Dedifferentiated amniotic fluid mesenchymal stem cell (primary cell): Measurements from ENCODE around the gene CKS1B.

Experiments used
- DNase-seq: peaks from one replicate; pipeline ENCODE4 v3.0.0-alpha.2; 2016; ENCODE audit errors: extremely low spot score

The CKS1B gene

DNA sequence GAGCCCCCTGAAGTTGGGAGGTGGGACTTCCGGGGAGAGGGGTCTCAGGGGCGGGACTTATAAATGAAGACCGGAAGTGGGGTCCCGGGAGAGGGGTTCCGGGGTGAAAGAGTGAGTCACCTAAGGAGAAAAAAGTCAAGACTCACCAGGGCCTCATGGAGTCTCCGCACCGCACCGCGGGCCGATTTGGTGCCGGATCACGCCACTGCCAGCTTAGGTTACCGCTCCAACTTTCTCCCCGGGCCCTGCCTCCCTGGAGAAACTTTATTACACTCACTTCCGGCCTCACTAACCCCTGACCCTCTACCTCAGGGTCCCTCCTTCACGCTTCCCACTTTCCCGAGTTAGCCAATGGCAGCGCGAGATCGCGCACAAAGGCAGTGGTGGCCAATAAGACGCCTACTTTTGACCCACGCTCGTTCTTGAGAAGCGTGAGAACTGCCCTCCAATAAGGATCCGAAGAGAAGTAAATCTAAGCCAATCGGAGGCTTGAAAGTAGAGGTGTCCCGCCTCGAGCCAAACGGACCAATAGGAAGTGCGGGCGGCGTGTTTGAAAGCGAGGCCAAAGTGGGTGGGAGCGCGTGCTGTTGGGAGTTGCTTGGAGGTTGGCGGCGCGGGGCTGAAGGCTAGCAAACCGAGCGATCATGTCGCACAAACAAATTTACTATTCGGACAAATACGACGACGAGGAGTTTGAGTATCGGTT, at the start of gene CKS1B:
CKS1B (plus strand) TSS at position 580 of the 706 bp plus-strand sequence; CDS start at position 645, 65 bp downstream.
- peak; percentile 100 for DNase-seq

DNA sequence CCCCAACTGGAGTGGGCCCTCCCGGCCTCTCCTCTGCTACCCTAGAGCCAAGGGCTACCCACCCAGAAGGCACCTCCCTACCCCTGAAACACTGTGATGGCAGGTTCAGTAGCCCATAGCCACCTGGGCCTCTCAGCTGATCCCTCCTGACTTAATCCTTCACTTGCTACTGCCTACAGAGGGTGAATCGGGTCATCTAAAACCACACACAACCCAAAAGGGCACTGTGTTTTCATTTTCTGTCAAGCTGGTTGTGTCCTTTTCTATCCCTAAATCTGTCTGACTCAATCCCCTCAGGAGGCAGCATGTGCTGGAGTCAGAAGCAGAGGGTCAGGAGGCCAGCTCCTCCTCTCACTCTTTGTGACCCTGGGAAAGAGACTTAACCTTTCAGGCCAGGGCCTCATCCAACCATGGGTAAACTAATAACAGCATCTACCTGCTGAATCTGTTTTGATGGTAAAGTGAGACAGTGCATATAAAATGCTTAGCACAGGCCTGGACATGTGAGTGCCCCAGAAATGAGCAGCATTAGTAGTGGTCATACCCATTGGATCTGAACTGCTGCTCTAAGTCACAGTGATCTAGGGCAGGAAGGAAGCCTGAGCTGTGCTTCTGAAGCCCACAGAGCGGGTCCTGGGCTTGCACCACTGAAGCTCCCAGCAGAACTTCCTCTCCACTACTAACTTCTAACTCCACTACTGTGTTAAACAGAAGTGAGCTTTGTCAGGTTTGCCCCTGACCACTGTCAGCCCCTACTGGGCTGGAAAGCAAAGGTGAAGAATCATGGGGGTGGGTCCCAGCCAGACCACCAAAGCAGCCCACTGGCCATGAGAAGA, 48.9 kb upstream of the CKS1B start:
- no peak for DNase-seq

DNA sequence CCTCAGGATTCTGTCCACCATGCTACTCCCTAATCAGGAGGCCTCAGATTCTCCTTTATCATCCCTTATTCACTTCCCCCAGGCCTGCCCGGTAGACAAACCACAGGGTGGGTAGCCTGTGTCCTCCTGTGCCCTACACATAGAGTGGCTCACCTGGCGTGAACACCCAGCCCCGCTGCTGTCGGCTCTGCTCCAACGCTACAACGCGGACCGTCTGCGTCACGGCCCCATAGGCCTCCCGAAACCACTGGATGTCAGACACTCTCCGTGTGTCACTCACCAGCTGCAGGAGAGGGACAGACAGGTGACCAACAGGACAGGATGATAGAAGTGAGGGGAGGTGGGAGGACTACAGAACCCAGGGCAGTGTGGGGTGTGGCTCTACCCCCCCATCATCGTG, 48.3 kb upstream of the CKS1B start:
- no peak for DNase-seq

DNA sequence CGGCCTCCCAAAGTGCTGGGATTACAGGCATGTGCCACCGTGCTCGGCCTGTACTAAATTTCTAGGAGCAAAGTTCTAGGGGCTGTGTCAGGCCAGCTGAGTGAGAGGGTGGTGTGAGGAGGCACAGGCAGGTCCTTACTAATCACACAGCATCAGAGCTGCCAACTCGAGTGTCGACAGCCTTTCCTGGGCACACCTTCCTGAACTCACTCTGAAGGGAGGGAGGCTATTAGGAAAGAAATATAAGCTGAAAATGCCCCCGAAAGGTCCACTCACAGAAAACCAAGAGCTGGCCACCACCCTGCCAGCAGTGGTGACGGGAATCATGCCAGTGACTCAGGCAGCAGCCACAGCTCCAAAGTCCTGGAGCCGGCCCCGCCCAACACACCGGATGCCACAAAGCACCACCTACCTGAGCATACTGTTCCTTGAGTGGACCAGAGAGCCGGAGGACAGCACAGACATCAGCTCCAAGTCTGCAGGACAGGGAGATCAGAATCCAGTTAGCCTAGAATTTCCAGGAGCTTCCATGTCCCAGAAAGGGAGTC, 42.5 kb upstream of the CKS1B start:
- DNase-seq: no peak

DNA sequence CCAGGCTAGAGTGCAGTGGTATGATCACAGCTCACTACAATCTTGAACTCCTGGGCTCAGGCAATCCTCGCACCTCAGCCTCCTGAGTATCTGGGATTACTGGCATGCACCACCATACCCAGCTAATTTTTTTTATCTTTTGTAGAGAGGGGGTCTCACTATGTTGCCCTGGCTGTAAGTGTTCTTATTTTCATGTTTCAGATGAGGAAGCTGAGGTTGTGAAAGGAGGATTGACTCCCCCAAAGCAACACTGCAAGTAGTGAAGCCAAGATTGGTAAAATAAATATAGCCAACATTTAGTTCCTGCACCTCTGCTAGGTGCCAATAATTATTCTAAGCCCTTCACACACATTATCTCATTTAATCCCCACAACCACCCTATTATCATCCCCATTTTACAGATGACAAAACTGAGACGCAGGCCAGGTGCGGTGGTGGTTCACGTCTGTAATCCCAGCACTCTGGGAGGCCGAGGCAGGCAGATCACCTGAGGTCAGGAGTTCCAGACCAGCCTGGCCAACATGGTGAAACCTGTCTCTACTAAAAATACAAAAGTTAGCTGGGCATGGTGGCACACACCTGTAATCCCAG, 40.0 kb upstream of the CKS1B start:
- DNase-seq: no peak

DNA sequence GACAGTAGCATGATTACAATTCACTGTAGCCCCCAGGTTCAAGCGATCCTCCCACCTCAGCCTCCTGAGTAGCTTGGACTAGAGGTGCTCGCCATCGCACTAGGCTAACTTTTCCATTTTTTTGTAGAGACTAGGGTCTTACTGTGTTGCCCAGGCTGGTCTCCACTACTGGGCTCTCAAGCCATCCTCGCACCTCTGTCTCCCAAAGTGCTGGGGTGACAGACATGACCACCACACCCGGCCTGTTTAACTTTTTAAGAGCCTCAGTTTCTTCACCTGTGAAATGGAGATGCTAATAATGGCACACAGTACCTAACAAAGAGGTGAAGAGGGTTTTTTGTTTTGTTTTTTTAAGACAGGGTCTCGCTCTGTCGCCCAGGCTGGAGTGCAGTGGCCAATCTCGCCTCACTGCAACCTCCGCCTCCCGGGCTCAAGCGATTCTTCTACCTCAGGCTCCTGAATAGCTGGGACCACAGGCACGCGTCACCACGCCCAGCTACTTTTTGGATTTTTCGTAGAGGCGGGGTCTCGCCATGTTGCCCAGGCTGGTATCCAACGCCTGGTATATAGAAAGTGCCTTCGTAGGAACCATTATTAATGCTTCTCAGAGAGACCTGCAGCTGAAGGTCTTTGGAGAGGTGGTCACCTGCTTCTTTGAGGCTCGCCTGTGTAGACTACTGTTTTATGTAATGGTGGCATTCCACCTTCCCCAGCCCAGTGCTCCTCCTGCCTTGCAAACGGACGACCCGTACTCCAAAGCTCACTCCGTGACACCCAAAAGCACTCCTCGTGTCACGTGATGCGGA, 38.5 kb upstream of the CKS1B start:
- DNase-seq: no peak

DNA sequence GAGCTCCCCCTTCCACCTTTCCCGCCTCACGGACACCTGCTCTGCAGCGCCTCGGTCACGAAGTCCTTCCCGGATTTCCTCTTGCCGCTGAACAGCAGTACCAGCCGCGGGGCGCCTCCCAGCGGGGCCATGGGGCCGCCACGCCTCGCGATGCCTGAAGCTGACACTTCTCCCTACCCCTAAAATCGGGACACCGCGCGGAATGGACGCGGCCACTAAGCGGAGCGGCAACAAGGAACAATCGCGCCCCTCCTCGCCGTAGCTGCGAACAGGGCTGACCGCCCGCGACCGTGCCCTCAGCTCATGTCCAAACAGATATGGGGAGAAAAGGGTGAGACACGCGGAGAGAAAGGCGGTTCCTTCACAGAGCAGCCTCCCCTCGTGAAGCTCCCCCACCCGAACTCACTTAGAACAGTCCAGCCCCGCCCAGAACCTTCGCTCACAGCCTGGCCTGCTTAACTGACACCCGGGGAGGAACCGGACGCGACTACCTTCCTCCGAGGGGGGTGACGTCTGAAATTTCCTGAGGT, 37.9 kb upstream of the CKS1B start, which contains the start of gene PMVK:
PMVK (minus strand) TSS at position 165 of the 530 bp plus-strand sequence; CDS start at position 131, 34 bp downstream.
- peak; percentile 95 for DNase-seq

DNA sequence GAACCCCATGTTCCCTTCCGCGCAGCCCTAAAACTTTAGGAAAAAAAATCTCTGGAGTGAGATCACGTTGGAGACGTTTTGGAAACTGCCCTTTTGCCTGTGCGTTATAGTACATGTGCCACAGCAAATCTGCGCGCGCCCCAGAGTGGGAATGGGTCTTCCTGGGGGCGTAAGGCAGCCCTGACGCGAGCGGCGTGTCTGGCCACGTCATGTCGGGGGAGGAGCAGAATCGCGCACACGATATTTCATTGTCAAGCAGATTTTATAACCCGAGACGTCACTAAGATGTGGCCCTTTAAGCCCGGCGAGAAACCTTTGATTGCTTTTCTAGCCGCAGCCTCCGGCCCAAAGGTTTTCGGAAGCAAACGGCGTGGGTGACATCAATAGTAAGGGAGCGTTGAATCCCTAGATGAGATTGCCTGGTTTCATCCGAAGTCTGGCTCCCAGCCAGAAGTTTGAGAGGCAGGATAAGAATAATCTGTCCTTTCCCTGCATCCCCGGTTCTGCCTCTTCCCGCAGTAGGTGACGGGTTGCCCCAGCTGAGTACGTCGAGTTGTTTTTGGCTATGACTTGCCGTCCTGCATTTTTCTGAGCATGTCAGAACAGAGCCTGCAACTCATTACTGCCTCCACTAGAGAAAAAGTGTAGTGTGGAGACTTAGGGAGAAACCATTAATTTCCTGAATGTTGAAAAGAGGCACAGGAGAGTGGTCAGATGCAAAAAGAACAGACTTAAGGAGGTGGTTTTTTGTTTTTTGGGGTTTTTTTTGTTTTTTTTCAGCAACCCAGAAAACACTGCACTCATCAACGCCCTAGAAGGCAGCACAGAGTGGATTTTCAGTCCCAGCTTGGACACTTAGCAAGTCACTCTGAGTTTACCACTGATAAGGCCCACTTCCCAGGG, 37.1 kb upstream of the CKS1B start:
- peak; percentile 95 for DNase-seq

DNA sequence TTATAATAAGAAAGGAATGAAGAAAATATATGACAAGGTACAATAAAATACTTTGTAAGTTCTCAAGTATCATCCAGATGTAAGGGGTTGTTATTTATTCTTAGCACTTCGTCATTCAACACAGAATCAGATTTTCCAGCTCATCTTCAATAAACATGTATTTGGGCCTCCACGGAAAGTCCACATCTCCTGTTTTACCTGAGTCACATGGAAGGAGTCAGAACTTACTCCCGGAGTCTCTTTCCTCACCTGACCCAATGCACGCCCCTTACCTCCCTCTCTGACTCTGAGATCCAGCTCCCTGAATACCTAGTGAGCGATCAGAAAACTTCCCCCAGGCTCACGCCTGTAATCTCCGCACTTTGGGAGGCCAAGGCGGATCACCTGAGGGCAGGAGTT, 36.5 kb upstream of the CKS1B start:
- DNase-seq: no peak

DNA sequence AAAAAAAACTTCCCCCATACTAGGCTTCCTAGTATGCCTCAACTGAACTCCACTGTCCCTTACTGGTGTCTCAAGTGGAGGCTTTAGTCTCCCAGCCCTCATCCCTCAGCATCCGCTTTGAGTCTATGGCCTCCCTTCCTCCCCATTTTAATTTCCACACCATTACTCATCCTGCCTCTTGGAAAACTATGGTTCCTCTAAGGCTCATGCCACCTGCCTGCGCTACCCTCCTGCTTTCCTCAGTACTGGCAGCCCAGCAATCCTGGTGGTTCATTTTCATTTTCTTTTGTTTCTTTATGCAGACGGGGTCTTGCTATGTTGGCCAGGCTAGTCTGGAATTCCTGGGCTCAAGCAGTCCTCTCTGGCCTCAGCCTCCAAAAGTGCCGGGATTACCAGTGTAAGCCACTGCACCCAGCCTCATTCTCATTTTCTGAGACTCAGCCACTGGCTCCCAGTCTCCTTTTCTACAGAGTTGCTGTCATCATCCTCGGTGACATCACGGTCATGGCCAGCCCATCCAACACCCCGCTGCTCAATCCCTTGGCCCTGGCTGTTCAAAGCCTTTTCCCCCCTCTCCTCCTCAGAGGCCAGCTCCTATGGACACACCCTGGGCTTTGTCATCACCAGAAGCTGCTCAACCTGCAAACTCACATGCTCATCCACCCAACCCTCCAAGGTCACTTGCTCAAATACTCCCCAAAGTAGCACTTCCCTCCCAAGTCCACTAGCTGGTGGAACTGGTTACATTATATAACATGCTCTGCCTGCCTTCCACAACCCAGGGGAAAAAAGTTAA, 35.7 kb upstream of the CKS1B start:
- no peak for DNase-seq

DNA sequence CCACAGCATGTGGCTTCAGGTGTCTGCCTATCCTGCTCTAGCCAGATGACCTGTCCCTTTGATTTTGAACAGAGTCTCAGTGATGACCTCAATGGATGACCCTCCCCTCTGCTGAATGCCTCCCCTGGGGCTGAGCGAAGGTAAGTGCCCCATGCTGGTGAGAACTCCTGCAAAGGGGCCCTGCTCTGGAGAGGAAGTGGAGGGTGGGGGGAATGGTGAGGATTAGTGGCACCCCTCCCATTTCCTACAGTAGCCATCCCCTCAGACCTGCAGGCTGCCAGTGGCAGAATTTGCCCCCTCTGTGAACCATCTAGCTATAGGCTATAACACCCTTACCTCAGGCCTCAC, 34.3 kb upstream of the CKS1B start:
- DNase-seq: no peak

DNA sequence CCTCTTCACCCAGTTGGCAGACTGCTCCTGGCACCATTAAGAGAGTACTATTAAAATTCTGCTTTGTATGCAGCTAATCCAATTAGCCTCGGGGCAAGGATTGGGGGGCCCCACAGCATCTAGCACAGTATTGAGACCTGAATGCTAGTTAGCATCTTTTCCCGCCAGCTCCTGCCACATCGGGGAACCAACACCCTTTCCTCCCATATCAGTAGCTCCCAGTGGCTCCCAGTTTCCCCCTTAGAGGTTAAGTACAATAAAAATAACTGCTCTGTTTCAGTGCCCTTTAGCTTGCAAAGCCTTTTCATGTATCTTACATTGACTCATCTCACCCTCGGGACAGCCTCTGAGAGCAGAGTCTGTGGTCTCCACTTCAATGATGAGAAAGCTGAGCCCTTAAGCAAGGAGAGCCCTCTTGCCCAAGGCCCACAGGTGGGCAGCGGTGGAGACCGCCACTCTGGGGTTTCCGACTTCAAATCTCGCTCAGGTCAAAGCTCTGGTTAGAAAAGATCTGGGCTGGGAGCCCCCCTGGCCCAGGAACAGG, 33.8 kb upstream of the CKS1B start:
- DNase-seq: no peak

DNA sequence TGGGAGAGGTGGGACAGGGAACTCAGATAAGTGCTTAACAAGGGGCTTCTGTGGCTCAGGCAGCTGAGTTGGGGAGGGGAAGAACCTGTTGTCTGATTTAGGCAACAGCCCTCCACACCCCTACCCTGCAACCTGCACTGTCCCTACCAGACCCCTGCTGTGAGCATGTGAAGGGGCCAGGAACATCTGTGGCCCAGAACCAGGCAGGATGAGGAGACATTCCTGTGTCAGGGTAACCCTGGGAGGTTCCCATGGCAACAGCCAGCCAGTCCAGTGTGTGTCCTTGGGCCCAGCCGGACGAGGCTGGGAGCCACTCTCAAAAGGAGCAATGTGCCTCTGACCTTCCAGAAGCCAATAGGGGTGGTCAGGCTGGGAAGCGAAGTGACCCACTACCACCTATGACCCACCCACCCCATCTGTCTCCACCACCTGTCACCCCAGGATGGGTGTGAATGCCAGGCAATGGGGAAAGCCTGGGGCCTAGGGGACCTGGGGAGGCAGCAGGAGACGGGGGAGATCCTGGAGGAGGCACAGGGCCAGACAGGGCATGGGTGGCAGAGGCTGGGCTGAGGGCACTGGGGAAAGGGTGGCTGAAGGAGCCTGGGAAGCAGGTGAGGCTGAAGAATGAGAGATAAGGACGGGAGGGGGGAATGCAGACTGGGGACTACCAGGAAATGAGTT, 33.0 kb upstream of the CKS1B start:
- DNase-seq: no peak

DNA sequence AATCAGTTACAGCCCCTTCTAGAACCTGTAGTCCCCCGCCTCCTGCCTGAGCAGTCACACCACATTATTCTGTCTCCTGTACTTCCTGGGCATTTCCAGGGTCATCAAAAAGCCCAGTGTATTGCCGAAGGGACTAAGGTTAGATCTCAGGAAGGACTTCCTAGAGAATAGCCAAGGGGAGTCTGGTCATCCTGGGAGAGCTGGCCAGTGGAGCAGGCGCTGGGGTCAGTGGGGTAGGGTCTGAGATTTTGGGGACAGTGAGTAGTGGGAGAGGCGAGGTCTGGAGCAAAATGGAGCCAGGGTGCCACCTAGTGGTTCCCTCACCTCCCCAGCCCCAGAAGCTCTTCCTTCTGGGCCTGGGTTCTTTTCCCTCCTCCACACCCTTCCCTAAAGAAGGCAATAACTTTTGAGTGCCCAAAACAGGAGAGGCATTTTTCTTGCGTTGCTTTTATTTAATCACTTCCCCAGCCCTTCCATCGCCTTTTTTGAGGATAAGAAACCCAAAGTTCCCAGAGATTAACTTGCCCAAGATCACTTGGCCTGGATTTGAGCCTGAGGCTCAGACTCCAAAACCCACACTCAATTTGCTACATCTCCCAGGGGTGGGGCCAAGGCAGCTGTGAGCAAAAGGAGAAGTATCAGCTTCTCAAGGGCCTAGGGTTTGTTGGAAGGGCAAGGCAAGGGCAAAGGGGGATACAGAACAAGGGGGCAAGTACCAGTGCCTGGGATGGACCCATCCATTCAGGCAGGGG, 30.7 kb upstream of the CKS1B start:
- no peak for DNase-seq

DNA sequence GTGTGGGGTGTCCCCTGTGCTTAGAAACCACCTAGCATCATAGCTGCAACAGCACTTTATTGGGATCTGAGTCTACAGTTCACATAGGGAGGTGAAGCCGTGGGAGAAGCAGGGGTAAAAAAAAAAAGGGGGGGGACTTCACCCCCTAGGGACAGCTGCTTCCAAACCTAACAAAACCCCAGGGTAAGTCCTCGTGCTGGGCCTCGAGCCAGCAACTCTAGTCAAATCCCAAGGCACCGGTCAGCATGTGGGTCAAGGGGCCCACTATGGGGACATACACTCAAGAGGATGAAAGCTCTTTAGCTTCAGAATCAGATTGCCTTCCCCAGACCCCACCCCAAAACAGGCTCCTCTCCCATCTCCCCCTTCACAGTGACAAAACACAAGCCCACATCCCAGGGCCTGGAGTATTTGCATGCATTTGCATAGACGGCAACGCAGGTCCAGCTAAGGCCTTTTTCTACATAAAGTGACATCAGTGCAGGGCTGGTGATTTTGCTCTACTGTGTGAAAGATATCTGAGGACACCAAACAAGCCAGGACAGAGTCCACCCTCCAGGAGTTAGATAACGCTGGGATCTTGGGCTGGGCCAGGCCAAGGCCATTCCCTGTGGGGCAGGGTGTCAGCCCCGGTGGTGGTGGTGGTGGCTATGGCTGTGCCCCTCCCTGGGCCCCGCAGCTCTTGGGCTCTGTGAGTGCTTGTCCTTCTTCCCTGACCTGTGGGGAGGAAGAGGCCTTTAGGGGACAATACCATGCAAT, 29.9 kb upstream of the CKS1B start:
- no peak for DNase-seq

DNA sequence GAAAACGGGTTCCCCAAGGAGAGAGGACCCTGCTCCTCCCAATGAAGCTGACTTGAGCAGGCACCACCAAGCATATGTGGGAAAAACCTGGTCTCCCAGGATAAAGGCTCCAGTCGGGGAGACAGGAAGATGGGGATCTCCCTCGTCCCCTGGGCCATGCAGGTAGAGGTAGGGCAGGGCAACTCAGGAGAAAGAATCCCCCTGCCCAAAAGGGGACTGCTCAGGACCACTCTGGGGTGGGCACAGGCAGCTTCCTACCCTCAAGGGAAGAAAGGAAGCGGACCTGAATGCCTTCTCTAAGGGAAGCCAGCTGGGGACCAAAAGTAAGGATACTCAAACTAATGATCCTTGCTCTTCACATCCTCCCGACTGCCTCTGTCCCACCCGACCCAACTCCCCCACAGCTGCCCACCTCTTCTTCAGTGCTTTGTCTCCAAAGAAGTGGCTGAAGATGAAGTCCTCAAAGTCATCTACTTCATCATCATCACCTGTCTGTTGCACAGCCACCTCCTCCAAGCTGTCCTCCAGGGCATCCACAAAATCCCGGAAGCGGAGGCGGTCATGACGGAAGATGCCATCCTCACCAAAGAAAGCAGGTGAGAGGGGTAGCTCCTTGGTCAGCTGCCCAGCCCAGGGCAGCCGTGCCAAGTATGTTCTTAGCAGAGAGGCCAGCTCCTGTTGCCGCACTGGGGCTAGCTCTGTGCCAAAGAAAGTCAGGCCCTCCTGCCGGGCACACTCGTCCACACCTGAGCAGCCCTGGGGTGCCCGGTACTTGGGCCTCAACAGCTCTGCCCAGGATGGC, 29.1 kb upstream of the CKS1B start:
- no peak for DNase-seq
